ENCODE measurements around the gene ATAT1.

GRCh38 chr6:30688569-30688968 is 61.9 kb downstream of the ATAT1 start:
- TF ChIP-seq, protein P1, sequence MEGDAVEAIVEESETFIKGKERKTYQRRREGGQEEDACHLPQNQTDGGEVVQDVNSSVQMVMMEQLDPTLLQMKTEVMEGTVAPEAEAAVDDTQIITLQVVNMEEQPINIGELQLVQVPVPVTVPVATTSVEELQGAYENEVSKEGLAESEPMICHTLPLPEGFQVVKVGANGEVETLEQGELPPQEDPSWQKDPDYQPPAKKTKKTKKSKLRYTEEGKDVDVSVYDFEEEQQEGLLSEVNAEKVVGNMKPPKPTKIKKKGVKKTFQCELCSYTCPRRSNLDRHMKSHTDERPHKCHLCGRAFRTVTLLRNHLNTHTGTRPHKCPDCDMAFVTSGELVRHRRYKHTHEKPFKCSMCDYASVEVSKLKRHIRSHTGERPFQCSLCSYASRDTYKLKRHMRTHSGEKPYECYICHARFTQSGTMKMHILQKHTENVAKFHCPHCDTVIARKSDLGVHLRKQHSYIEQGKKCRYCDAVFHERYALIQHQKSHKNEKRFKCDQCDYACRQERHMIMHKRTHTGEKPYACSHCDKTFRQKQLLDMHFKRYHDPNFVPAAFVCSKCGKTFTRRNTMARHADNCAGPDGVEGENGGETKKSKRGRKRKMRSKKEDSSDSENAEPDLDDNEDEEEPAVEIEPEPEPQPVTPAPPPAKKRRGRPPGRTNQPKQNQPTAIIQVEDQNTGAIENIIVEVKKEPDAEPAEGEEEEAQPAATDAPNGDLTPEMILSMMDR (IDR thresholded peaks at IDR 0.05): no peak
- TF ChIP-seq POLR2A (IDR thresholded peaks at IDR 0.05; ENCODE audit: low read depth) (no peak), EP300 (IDR thresholded peaks at IDR 0.05) (no peak), POLR2AphosphoS5 (IDR thresholded peaks at IDR 0.05) (no peak)
